Measurements from ENCODE around the gene EPC1.
"Not testable (repeated sequence)": the region's sequence is repeated elsewhere in the genome, so short reads cannot be mapped to it uniquely, and the experiment has no call there.

Gene EPC1, protein sequence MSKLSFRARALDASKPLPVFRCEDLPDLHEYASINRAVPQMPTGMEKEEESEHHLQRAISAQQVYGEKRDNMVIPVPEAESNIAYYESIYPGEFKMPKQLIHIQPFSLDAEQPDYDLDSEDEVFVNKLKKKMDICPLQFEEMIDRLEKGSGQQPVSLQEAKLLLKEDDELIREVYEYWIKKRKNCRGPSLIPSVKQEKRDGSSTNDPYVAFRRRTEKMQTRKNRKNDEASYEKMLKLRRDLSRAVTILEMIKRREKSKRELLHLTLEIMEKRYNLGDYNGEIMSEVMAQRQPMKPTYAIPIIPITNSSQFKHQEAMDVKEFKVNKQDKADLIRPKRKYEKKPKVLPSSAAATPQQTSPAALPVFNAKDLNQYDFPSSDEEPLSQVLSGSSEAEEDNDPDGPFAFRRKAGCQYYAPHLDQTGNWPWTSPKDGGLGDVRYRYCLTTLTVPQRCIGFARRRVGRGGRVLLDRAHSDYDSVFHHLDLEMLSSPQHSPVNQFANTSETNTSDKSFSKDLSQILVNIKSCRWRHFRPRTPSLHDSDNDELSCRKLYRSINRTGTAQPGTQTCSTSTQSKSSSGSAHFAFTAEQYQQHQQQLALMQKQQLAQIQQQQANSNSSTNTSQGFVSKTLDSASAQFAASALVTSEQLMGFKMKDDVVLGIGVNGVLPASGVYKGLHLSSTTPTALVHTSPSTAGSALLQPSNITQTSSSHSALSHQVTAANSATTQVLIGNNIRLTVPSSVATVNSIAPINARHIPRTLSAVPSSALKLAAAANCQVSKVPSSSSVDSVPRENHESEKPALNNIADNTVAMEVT

DNA sequence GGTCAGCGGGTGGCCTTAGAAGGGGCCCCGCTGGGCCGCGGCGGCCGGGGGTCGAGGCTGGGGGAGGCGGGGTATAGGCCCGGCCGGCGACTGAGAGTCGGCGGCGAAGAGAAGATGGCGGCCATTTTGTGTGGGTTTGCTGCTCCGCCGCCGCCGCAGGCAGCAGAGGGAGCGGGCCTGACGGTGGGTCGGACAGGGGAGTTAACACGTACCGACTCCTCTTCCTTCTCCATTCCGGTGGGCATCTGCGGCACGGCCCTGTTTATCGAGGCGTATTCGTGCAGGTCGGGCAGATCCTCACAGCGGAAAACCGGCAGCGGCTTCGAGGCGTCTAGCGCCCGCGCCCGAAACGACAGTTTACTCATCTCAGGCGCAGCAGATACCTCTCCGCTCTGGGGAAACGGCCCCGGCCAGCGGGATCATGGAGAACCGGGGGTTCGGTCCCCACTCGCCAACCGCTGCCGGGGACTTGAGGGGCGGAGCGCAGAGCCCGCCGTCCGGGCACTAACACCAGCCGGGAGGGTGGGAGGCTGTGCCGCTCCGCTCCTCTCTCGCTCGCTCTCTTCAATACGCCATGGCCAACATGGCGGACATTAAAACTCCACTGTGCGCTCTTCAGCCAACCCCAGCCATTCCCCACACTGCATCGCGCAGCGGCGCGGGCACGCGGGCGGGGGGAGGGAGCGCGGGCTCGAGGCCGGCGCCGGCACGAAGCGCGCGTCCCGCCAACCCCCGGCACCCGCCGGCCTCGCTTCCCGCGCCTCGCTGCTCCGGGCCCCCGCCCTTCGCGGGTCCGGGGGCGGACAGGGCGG is at the start of gene EPC1:
Gene EPC1 (minus strand): TSS at position 608 of the 812 bp plus-strand sequence. CDS start 243 bp downstream, at position 365.
- peak; percentile 78 to 81 for DNase-seq (ENCODE audit: low read depth in 2 of 2)

DNA sequence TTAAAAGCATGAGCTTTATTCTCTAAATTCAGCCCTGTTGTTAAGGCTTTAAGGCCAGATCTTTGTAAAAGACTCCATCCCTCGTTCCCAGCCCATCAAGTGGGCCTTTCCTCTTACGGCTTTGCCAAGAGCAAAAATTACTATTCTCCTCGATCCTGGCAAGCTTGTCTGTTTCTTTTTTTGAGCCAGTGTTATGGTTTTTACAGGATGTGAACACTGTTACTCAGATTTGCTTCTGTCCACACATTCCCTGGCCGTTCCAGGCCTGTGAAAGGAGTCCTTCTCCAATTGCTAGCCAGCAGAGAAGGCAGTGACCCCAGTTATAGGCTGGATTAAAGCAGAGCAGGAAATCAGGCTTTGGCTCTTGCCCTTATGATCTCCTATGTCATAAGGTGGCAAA is 47.0 kb upstream of the EPC1 start:
- no peak for DNase-seq (ENCODE audit: low read depth in 2 of 2)

DNA sequence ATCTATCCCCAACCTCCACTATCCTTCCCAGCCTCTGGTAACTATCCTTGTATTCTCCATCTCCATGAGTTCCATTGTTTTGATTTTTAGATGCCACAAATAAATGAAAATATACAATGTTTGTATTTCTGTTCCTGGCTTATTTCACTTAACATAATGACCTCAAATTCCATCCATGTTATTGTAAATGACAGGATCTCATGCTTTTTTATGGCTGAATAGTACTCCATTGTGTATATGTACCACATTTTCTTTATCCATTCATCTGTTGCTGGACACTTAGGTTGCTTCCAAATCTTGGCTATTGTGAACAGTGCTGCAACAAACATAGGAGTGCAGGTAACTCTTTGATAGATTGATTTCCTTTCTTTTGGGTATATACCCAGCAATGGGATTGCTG is 45.3 kb upstream of the EPC1 start:
- DNase-seq (ENCODE audit: low read depth in 2 of 2) = not testable (repeated sequence)

DNA sequence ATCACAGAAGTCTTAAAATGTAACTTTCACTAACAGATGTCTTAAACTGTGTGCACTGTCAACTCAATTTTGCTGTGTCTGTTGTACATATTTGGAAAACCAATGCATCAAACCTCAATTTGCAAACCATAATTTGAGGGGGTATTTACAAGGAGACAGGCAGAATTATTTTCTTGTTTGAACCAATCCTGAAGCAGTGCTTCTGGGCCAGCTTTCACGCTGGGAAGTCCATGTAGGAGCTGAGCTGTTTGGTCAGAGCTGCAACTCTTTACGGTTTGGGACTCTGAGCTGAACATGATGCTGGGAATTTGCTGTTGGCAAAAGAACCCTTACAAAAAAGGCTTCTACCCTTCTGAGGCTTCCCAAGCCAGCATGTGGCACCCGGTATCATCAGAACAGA is 43.2 kb upstream of the EPC1 start:
- no peak for DNase-seq (ENCODE audit: low read depth in 2 of 2)

DNA sequence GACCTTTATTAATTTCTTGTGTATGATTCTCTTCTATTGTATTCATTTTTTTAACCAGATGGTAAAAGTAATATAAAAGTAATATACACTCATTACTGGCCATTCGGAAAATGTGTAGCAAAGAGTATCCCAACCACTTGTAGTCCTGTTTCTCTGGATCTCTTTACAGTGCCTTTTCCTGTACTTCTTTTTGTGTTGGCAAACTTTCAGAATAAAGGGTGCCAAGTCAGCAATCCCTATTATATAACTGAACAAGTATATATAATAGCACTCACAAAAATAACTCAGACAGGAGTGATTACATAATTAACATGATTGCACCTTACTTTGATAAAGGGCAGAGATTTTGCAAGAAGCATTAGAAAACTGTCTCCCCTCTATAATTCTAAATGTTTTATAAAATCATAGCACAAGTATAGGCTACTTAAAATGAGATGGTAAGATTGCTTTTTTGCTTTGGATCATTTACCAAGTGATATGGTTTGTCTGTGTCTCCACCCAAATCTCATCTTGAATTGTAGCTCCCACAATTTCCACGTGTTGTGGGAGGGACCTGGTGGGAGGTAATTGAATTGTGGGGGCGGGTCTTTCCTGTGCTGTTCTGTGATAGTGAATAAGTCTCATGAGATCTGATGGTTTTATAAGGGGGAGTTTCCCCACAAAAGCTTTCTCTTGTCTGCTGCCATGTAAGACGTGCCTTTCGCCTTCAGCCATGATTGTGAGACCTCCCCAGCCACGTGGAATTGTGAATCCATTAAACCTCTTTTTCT is 41.5 kb upstream of the EPC1 start:
- no peak for DNase-seq (ENCODE audit: low read depth in 2 of 2)

DNA sequence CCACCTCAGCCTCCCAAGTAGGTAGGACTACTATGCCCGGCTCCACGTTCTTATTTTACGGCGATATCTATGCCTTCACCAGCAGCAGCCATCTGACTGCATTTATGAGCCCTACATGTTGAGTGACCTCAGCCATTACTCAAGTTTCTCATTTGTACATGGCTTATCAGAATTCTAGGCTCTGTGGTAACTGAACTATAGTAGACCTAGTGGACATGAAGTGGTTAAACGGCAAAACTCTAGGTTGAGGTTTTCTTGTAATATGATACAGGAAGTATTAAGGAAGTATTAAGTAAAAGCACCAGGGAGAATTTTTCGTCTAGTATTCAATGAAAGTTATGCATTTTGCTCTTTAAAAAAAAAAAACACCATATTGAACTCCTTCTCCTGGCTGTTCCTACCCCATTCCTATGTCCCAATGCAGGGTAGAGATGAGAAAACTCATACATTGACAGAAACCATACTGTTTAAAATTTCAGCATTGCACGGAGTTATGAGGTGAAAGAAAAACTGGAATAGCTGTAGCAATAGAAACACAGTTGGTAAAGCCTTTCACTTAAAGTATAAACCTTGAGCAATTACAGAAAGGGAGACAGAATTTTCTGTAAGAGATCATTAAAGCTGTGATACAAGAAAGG is 39.8 kb upstream of the EPC1 start:
- no peak for DNase-seq (ENCODE audit: low read depth in 2 of 2)

DNA sequence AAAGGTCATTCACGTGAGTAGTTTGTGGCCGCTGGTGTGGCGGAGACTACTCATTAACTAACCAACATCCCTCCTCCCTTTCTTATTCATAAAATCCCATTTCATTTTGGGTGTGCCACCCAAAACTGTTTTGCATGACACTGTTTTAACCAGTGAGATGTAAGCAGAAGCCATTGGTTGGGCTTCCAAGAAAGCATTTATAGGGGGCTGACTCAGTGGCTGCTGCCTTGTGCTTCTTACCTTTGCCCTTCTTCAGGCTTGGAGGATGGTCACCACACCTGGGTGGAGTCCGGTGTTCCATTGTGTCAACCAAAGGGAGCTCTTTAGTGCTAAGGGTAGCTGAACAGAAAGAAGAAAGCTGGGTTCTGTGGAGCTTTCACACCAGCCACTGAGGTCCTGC is 37.2 kb upstream of the EPC1 start:
- no peak for DNase-seq (ENCODE audit: low read depth in 2 of 2)

DNA sequence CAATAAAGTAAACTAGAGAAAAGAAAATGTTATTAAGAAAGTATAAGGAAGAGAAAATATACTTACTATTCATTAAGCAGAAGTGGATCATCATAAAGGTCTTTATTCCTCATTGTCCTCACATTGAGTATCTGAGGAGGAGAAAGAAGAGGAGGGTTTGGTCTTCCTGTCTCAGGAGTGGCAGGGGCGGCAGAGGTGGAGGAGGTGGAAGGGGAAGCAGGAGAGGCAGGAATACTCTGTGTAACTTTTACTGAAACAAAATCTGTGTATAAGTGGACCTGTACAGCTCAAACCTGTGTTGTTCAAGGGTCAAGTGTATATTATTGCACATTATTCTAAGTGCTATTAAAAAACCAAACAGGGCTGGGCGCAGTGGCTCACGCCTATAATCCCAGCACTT is 34.2 kb upstream of the EPC1 start:
- DNase-seq (ENCODE audit: low read depth in 2 of 2) = no peak

DNA sequence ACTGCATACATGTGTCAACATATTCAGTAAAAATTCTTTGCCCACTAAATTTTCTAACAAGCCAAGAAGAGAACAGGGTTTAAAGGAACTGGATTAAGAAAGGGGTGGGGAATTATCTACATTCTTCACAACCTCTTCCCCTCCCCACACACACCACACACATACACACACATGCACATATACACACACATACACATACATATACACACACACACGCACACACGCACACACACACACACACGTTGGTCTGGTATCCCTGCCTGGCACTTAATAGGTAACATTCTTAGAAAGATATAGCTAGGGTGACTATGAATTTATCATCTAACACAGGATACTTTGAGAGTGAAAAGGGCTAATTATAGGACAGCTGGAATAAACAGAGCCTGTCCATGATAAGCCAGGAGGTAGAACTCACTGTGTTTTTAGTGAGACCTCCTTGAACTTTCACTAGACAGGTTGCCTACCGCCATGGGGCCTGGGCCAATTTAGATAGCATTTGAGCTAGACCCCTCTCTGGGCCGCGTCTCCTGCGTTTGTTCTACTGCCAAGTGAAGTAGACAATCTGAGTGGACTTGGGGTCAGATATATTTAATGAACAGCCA is 33.1 kb upstream of the EPC1 start:
- no peak for DNase-seq (ENCODE audit: low read depth in 2 of 2)

DNA sequence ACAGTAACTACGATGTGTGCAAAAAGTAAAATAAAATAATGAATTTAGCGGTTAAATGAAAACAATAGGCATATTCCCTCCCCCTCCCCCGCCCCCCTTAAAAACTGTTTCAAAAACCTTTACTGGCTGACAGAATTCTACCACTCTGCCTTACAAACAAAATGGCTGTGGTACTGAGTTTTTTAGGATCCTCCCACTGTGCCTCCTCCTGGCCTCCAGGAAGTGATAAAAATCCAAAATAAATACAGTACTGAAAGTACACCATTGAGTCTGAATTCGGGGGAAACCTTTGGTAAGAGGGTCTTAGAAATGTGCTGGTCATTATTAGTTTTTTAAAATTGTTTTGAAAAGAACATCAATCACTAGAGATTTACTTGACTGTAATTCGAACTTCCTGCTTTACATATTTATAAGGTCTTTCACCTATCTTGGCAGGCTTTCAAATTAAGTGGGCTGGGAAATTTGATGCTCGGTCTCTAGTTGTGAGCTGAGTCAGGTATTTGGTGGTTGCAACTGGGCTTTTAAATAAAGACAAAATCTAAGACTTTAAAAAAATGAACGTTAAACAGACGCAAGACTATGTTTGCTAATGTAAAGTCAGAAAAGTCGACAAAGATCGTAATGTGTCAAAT is 32.5 kb upstream of the EPC1 start:
- no peak for DNase-seq (ENCODE audit: low read depth in 2 of 2)

DNA sequence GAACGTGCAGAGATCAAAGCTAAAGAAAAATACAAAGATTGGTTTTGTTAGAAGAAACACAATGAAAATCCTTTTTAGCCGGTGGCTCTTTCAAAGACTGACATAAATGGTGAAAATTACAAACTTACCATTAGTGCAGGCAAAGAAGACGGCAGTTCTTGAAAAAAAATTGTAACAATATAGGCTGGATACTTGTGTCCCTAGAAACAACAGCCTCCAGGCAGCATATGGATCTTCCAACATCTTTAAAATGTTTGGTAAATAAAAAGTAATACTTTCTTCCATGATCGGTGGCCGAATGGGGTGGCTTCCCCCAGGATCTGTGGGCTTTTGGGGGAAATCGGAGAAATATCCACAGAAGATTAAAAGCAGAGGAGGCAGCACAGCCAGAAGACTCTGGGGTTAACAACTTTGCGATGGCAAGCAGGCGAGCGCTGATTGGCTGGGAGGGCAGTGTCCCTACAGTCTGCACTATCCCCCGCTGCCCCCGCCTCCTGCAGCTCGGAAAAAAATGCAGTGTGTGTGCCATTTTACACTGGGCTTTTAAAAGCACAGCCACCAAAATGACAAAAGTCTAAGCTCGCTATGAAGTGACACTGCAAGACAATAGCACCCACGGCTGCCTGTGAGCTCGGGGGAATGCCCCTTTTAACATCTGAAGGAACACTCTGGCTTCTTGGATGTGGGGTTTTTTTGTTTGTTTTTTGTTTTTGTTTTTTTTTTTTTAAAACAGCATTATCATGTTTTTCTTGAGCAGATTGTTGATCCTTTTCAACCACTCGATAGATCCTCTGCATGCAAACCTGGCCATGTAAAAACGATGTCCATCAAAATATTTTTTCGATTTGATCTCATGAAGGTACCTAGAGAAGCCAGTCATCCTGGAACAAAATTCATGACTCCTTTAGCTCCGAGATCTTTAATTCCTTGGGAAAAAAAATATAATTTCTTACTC is 31.7 kb upstream of the EPC1 start:
- peak; percentile 77 to 82 for DNase-seq (ENCODE audit: low read depth in 2 of 2)

DNA sequence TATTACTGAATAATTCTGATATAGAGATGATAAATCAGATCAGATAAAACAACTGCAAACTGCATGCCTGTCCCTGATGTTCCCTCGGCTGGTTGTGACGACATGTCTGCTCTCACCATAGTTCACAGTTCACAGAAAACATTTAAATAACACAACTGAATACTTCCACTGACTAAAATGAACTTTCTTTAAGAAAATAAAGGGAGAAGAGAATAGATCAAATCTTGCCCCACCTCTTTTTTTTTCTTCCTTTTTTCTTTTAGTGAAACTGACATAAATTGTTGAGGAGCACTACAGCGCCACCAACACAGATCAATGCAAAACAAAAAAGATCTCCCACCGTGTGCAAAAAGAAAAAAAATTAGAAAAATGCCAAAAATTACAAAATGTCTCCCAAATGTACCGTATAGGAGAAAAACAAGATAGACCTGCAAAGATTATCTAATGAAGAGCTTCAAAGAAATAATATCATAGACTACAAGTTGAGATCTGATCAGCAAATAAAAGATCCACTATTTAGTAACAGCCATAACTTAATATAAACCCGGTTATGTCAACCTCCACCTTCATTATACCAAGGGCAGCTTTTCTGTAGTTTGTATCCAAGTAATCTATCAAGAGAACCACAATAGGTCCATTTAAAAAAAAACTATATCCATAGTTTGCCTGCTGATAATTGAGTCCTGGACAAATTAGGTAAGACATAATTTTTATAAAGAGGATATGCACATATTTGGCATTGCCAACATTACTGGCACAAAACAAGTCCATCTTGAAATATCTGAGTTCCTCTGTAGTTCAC is 30.7 kb upstream of the EPC1 start:
- no peak for DNase-seq (ENCODE audit: low read depth in 2 of 2)

DNA sequence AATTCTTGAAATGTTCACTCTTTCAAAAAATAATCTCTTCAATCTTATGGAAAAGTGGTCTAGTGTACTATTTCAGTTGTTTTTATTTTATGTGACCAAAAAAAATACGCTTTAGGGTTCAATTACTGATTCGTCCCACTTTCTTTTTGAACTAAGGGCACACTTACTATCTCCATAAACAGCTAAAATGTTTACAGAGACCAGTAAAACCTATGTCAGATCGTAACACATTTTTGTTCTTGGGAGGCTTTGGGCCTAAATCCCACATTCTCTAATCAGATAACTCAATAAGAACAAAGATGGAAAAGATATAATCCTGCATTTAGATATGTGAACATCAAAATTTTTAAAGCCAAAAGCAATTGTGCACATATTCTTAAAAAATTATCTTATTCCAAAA is 29.8 kb upstream of the EPC1 start:
- no peak for DNase-seq (ENCODE audit: low read depth in 2 of 2)

DNA sequence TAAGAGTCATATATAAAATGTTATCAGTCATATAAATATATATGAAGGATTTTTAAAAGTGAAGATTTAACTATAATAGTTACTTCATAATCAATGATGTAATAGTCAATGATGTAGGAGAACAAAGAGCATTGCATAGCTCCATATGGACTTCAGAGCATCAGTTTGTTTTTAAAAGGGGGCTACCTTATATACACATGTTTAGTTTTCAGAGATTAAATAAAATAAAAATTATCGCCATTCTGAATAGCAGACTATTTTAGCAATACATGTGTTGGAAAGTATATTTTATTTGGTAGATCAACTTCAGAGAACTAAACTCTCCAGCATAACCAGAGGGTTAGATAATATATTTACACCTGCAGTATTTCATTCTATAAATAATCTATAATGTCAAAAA is 29.1 kb upstream of the EPC1 start:
- DNase-seq (ENCODE audit: low read depth in 2 of 2) = no peak

DNA sequence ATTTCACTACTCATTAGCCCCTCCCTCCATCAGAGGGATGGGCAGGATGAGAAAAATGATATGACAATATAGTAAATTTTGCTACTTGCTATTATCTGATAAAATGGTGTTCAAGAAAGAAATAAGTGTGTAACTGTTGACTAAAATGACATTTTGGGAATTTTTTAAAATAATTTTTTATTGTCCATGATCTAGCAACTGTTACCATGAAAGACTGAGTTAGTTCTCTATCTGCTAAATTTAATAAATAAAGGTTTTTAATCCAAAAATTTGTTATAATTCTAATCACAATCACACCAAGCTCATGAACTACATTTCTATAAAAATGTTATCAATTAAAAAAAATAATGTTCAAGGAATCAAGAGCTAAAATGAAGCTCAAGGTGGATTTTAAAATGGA is 28.7 kb upstream of the EPC1 start:
- no peak for DNase-seq (ENCODE audit: low read depth in 2 of 2)

DNA sequence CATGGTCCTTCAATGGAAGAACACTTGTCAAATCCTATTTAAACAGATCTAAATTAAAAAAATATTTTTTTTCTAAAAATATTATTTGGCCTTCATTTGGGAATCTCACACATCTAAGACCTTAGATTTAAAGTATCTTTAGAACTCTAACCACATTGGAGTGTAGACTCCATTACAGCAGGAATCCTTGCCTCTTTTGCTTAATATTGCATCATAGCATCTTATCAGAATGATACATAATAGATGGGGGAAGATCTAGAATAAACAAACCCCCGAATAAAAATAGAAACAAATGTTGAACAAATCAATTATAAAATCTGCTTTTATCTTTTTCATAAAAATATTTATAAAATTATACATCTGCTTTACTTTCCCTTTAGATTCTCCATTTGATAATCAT is 27.6 kb upstream of the EPC1 start:
- no peak for DNase-seq (ENCODE audit: low read depth in 2 of 2)

DNA sequence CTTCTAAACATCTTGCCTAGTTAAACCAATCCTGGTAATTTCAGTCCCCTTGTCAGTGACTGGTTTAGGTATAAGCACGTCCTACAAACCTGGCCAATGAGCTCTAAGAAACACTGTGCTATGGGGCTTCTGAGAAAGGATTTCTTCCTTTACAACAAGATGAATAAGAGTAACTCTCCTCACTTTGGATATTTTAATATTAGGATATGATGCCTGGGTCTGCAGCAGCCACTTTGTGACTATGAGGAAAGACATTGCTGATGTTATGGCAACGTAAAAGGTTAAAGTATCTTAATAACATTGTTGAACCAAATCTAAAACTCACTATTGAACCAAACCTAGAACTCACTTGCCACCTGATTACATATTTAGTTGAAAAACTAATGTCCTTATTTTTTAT is 26.5 kb upstream of the EPC1 start:
- no peak for DNase-seq (ENCODE audit: low read depth in 2 of 2)

DNA sequence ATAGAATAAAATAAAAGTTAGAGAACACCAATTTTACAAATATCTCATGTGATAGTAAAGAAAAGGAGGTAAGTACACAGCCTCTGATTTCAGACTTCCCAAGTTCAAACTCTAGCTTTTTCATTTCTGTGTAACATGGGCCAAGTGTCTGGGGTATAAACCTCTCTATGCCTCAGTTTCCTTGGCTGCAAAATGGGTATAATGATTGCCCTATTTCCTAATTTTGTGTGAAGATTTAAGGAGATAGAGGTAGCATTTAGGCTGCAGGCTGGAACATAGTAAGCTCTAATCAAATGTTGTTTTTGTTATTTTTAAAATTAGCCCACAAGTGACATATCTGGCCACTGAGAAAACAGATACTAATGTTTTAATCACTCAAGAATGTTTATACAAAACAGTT is 26.1 kb upstream of the EPC1 start:
- DNase-seq (ENCODE audit: low read depth in 2 of 2) = no peak
